RCC 7860 (cell line): Measurements from ENCODE around the gene SCART1.
"Not testable (repeated sequence)": the region's sequence is repeated elsewhere in the genome, so short reads cannot be mapped to it uniquely, and the experiment has no call there.

Experiments
- DNase-seq: peaks from one replicate; pipeline ENCODE4 v3.0.0-alpha.2; 2015; ENCODE audit warnings: low spot score
- FAIRE-seq: peaks from 2 replicates; lab custom pipeline; 2012; peaks lifted over from hg19 to GRCh38; lab: Jason Lieb, UNC

SCART1 gene

GRCh38 chr10:133511408-133511807 lies 57.7 kb downstream of the SCART1 start:
- FAIRE-seq, result no peak

GRCh38 chr10:133511907-133512528 lies 58.3 kb downstream of the SCART1 start:
- DNase-seq (no peak), FAIRE-seq (no peak)

More at GRCh38 chr10:133511408-133511807, 57.7 kb downstream of the SCART1 start:
- no peak for DNase-seq

- DNase-seq (no peak), FAIRE-seq (no peak)
Measured at GRCh38 chr10:133515471-133515870, 61.7 kb downstream of the SCART1 start.

GRCh38 chr10:133516057-133516456 lies 62.3 kb downstream of the SCART1 start:
- FAIRE-seq (no peak), DNase-seq (no peak)

GRCh38 chr10:133518517-133518916 lies 64.8 kb downstream of the SCART1 start:
- FAIRE-seq, DNase-seq: not testable (repeated sequence)
